Glomerular visceral epithelial cell (primary cell): Measurements from ENCODE around the gene LPIN2.

Experiments
- DNase-seq: peaks from one replicate; pipeline ENCODE4 v3.0.0-alpha.2; 2016; ENCODE audit errors: extremely low spot score

The LPIN2 gene

GRCh38 chr18:2982022-2982421, 30.9 kb downstream of the LPIN2 start:
- DNase-seq: no peak

DNA sequence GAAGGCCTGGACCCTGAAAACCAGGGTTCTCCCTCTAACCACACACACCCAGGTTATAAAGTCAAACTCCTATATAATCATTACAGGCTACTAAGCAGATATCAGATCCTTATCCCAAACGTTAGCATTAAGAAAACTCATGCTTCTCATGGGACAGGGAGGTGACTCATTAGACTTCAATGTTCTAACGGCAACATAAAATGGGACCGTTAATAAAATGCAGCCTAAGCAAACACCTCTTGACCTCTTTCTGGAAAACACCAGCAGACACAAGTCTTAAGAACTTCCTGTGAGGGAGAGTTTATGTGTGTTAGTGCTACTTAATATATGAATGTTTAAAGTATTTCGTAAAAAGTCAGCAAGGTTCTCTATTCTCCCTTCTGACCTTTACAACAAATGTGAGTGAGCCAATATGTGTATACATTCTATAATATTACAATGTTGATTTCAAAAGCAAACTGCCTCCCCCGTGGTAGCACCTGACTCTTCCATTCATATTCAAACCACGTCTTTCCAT, 31.7 kb downstream of the LPIN2 start:
- DNase-seq: peak; percentile 59

GRCh38 chr18:2979871-2980790, 32.8 kb downstream of the LPIN2 start:
- peak; percentile 45 for DNase-seq

DNA sequence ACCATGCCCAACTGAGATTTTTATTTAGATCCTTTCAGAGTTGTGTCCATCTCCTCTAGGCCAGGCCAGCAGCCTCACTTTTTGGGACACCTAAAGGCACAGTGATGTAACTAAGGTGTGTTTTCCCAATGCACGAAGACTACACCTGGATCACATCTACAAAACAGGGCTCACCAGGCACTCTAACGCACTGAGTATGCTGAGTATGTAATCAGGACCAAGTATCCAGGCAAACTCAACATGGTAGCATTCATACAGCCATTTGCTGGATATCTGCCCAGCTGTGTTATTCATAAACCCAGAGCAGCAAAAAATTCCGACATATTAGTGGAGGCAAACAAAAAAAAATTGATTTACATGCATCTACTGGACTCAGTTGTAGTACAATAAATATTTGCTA, 33.8 kb downstream of the LPIN2 start:
- DNase-seq: peak; percentile 61

DNA sequence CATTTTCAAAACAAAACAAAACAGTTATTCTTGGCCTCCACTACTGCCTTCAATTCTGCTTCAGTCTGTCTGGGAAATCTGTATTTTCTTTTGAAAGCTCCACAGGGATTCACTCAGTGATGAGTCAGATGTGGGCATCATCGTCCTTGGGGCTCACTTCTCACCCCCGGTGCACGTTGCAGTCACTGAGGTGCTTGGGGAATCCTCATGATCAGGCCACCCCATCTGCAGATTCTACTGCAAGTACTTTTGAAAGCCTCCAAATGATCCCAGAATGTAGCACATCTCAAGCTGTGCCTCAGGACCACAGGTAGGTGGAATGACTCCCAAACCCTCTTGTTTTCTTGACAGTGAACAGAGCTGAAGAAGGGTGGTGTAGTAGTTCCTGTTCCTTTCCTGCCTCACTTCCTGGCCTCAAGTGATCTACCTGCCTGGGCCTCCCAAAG, 34.3 kb downstream of the LPIN2 start:
- peak; percentile 72 for DNase-seq

DNA sequence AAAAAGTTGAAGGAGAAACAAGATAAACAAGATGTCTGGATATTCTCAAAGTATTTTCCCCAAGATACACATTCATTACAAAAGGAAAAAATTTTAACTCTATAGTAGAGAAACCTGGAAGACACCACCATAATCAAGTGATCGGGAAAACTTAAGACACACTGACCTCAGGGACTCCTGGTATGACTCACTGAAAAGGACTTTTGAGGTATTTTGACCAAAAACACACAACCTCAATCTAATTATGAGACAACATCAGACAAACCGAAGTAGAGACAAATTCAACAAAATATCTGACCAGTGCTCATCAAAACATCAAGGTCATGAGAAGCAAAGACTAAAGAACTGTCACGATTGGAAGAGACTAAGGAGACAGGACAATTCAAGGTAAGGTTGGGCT, 34.7 kb downstream of the LPIN2 start:
- peak; percentile 45 for DNase-seq

DNA sequence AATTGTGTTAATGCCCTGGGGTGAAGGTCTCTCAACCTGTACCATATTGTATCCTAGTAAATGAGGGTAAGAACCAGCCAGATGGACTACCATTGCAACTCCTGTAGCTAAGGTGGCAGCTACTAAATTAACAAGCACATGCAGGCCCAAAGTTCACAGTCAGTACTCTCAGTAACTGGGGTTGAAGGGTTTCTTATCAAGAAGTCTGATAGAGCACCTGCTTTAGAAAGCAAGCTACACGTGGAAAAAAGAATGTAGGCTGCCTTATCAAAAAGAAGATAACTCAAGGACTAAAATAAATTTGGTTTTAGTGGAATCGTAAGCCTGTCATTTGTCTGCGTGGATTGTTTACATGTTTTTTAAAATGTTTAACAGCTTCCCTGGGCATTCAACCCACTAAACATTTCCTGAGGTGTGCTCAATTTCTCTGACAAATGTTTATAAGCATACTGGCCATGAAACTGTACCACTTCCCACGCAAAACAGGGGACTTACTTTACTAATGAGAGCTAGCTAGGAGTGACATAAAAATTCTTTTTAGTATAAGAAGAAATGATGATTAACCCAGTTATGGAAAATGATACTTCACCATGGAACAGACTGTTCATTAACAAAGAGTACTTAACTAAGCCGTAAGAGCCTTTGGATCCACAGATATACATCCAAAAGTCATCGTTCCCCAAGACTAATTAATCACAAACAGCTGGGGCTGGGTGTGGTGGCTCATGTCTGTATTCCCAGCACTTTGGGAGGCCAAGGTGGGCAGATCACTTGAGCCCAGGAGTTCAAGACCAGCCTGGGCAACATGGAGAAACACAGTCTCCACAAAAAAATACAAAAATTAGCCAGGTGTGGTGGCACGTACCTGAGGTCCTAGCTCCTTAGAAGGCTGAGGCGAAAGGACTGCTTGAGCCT, 36.5 kb downstream of the LPIN2 start:
- no peak for DNase-seq

DNA sequence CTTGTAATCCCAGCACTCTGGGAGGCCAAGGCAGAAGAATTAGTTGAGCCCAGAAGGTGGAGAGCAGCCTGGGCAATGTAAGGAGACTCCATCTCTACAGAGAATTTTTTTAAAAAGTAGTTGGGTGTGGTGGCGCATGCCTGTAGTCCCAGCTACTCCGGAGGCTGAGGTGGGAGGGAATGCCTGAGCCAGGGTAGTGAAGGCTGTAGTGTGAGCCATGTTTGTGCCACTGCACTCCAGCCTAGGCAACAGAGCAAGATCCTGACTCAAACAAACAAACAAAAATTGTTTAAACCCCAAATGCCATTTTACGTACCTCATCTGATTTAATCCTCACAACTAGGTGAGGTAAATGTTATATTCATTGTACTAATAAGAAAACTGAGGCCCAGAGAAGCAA, 38.2 kb downstream of the LPIN2 start:
- no peak for DNase-seq

GRCh38 chr18:2971741-2972552, 41.0 kb downstream of the LPIN2 start:
- DNase-seq: peak; percentile 66

GRCh38 chr18:2970772-2971659, 41.9 kb downstream of the LPIN2 start:
- no peak for DNase-seq

DNA sequence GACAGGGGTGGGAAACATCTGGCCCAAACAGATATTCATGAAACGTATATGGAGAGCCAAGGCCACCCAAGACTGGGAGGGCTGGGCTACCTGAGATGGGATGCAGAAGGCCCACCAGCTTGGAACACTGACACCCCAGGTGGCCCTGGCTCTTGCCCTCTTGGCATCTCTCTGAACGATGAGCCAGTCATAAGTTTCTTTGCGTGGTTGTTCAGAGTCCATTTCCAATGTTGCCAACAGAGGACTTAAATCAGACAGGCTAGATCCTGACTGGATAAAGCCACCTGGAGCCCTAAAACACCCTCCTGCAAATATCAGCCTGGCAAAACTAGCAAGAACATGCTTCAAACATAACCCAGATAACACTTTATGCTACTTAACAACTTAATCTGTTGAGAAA, 42.6 kb downstream of the LPIN2 start:
- no peak for DNase-seq

DNA sequence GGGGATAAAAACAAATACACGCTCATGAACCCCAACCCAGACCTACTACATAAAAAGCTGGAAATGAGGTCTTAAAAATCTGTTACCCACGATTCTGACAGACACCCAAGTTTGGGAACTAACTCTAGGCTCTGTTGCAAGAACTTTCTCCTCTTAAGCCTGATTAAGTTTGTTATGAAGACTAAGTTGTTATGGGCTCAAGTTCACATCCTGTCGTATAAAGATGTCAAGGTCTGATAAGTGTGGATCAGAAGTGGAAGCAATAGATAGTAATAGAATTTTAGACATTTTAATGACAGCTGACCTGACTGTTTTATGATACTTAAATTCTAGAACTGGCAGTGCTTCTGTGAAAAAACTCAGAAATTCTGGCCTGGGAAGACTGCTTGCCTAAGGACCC, 43.2 kb downstream of the LPIN2 start:
- no peak for DNase-seq

DNA sequence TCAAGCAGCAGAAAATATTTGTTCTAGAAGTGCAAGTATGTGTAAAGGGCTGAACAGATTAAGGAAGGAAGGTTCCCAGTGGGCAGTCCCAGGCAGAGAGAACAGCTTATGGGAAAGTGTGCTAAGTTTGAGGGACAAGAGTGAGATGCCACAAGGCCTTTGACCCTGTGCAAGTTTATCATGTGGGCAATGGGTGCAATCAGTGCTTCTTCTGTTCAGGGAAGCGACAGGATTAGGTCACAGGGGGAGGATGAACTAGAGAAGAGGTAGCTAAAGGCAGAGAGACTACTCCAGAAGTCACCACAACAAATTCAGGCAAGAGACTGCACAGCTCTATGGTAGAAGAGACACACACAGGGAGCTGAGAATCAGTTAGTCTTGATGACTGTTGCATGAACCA, 44.3 kb downstream of the LPIN2 start:
- DNase-seq: no peak

- no peak for DNase-seq
These were observed 45.1 kb downstream of the LPIN2 start for GRCh38 chr18:2967820-2968219.

DNA sequence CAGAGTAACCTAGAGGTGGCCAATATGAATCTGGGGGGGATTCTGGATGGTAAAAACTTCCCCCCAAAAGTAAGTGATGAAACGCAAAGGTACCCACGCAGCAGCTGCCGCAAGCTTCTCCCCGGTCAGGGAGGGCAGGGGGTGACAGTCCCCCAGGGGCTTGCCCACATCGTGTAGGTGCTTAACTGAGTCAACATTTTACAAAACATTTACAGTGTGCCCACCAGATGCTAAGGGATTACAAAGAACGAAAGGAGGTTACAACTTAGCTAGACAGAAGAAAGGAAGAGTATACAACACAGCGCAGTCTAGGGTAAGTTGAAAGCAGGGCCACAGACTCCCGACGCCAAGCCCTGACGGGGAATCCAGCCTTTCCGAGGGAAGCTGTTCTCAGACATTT, 45.6 kb downstream of the LPIN2 start:
- DNase-seq: no peak

GRCh38 chr18:2966560-2966959, 46.4 kb downstream of the LPIN2 start:
- no peak for DNase-seq

DNA sequence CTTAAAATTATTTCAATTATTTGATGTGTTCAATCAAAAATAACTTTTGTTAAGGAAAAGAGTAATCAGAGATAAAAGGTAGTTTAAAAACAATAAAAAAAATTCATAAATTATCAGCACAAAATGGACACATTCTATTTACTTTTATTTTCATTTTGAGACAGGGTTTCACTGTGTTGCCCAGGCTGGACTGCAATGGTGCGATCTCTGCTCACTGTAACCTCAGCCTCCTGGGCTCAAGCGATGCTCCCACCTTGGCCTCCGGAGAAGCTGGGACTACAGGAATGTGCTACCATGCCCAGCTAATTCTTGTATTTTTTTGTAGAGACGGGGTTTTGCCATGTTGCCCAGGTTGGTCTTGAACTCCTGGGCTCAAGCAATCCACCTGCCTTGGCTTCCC, 47.1 kb downstream of the LPIN2 start:
- no peak for DNase-seq

- no peak for DNase-seq
These were observed 48.5 kb downstream of the LPIN2 start for GRCh38 chr18:2964361-2965010.
